Measurements from ENCODE around the gene RPL12.

Gene RPL12

DNA sequence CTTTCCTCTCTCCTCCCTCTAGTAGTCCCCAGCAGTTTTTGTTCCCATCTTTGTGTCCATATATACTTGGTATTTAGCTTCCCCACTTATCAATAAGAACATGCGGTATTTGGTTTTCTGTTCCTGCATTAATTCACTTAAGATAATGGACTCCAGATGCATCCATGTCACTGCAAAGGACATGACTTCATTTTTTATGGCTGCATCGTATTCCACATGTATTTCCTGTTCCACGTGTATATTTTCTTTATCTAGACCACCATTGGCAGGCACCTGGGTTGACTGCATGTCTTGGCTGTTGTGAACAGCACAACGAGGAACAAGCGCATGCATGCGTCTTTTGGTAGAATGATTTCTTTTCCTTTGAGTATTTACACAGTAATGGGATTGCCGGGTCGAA lies 20.8 kb downstream of the RPL12 start:
- H3K4me3 Mint-ChIP-seq, result no peak overlapping the region

DNA sequence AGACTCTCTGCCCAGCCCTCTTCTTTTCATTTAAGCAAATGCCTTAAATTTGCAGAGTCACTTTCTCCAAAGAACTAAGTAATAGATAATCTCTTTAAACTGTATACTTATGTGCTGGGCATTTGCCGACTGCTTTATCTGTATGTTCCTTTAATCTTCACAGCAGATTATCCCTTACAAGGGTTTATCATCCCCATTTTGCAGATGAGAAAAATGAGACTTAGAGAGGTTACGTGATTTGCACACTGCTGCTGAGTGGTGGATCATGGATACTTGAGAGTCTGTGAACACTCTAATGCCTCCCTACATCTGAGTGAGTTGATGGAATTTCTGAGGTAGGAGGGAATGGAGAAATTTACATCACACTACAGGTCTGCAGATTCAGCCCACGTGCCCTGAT lies 22.9 kb downstream of the RPL12 start:
- Mint-ChIP-seq H3K4me1 (ENCODE audit: low read depth) (peaks cover 66% of the 10 kb centered on the region), H3K36me3 (ENCODE audit: low read depth) (peaks cover 64% of the 10 kb centered on the region), H3K27ac (peak overlapping the region; percentile 69), H3K4me3 (peak overlapping the region; percentile 47), H3K27me3 (no peaks in the 10 kb centered on the region), H3K9me3 (no peaks in the 10 kb centered on the region)

More for the DNA sequence above, 20.8 kb downstream of the RPL12 start:
- peak overlapping the region; percentile 52 for H3K27ac Mint-ChIP-seq
- H3K36me3 Mint-ChIP-seq (ENCODE audit: low read depth), result peaks cover 78% of the 10 kb centered on the region
- no peaks in the 10 kb centered on the region for H3K9me3 Mint-ChIP-seq
- no peaks in the 10 kb centered on the region for H3K27me3 Mint-ChIP-seq
- H3K4me1 Mint-ChIP-seq (ENCODE audit: low read depth), result peaks cover 53% of the 10 kb centered on the region

DNA sequence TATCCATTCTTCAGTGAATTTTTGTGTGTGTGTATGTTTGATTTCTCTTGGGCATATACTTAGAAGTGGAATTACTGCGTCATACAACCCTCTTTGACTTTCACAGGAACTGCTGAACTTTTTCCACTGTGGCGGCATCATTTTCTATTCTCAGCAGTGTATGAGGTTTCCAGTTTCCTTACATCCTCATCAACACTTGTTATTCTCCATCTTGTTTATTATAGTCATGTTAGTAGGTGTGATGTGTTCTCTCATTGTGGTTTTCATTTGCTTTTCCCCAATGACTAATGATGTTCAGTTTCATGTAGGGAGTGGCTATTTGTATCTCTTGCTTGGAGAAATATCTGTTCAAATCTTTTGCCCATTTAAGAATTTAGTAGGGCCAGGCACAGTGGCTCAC lies 24.4 kb downstream of the RPL12 start:
- H3K4me1 Mint-ChIP-seq (ENCODE audit: low read depth), result peaks cover 80% of the 10 kb centered on the region
- H3K36me3 Mint-ChIP-seq (ENCODE audit: low read depth), result peaks cover 54% of the 10 kb centered on the region
- H3K4me3 Mint-ChIP-seq, result peak overlapping the region; percentile 97
- H3K27ac Mint-ChIP-seq, result peak overlapping the region; percentile 99
- no peaks in the 10 kb centered on the region for H3K27me3 Mint-ChIP-seq
- H3K9me3 Mint-ChIP-seq, result no peaks in the 10 kb centered on the region

DNA sequence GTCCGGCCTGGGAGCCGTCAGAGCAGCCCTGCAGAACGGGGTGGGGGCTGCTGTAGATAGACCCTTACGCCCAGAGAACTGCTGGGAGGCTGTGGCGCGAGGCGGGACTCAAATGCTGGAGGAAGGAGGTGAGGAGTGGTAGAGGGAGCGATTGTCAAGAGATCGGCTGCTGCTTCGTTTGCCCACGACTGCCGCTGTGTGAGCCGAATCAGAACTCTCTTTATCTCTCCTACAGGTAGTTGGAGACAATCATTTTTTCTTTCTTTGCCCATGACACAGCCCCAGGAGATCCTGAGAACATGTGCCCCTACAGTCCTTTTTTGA lies 26.6 kb downstream of the RPL12 start:
- H3K36me3 Mint-ChIP-seq (ENCODE audit: low read depth), result peaks cover 37% of the 10 kb centered on the region
- H3K4me1 Mint-ChIP-seq (ENCODE audit: low read depth), result peaks cover 66% of the 10 kb centered on the region
- H3K4me3 Mint-ChIP-seq, result peak overlapping the region; percentile 97
- H3K27ac Mint-ChIP-seq, result peak overlapping the region; percentile 99
- no peaks in the 10 kb centered on the region for H3K27me3 Mint-ChIP-seq
- no peaks in the 10 kb centered on the region for H3K9me3 Mint-ChIP-seq

DNA sequence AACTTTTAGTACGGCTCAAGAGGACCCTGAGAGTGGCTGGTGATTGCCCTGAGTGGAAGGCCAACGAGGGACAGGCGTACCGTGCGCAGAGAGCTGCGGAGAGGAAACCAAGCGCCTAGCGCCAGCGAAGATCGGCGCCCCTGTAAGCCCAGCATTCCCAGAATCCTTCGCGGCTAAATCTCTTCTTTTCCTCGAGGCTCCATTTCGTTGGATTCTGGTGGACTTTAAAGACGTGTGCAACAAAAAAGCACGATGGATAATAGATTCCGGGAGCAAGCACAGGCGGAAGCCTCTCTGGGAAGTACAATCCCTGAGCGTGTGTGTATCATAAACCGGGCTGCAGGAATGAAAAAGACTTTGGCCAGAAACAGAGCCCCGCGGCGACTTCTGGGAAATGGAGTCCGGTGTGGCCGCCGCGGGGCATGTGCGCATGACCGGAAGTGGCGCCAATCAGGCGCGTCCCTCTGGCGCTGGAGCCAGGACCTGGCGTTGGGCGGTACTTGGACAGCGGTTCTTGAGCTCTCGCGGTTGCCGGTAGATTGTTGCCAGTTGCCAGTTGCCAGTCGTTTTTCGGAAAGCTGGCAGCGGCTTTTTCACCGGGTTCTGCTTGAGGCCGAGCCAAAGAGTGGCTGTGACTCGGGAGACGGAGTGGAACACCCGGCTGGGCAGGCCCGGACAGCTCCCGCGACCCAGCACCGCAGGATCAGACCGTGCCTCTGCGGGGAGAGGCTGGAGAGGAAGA lies 27.1 kb downstream of the RPL12 start, which contains the start of gene ZNF79:
TSS of gene ZNF79 (plus strand) at position 449 of the 742 bp plus-strand sequence. CDS start 406 bp downstream, outside the sequence.
- no peaks in the 10 kb centered on the region for H3K9me3 Mint-ChIP-seq
- H3K4me1 Mint-ChIP-seq (ENCODE audit: low read depth), result peaks cover 63% of the 10 kb centered on the region
- H3K27me3 Mint-ChIP-seq, result no peaks in the 10 kb centered on the region
- peak within 1 kb of the TSS; percentile 99 for H3K27ac Mint-ChIP-seq
- peak within 1 kb of the TSS; percentile 97 for H3K4me3 Mint-ChIP-seq
- peaks cover 36% of the 10 kb centered on the region for H3K36me3 Mint-ChIP-seq (ENCODE audit: low read depth)

DNA sequence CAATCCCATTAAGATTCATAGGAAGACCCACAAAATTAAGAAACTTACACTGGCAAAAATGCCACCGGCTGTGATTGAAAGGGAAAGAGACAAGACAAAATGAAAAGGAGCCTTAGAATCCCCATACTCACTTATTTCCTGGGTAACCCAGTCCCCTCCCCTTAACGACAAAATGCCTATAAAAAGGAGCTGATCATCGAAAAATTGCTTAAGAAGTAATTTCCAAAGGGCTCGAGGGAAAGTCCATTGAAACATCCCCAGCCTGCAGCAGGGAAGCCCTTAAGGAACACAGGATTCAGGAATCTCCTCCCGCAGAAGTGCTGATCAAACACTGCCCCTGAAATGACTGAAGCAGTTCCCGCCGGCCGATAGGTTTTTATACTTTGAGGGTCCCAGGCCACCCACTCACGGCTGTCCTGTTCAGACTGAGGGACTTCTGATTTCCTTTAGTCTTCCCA lies 27.7 kb downstream of the RPL12 start:
- Mint-ChIP-seq H3K4me1 (ENCODE audit: low read depth) (peaks cover 57% of the 10 kb centered on the region), H3K27me3 (no peaks in the 10 kb centered on the region), H3K4me3 (peak overlapping the region; percentile 97), H3K9me3 (no peaks in the 10 kb centered on the region), H3K36me3 (ENCODE audit: low read depth) (peaks cover 30% of the 10 kb centered on the region), H3K27ac (peak overlapping the region; percentile 99)

DNA sequence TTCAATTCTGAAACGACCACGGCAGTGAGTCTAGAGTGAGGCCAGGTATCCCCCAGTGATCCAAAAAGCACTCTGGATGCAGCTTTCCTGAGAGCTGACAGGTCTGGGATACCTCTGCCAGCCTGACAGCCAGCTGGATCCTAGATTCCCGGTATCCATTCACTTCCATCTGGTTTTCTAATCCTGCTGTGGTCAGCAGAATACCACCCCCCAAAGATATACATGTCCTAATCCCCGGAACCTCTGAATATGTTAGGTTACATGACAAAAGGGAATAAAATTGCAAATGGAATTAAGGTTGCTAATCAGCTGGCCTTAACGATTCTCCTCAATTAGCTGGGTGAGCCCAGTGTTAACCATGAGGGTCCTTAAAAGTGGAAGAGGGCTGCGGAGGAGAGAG lies 28.4 kb downstream of the RPL12 start:
- Mint-ChIP-seq H3K27ac (peak overlapping the region; percentile 99), H3K36me3 (ENCODE audit: low read depth) (peaks cover 23% of the 10 kb centered on the region), H3K4me3 (peak overlapping the region; percentile 97), H3K27me3 (no peaks in the 10 kb centered on the region), H3K4me1 (ENCODE audit: low read depth) (peaks cover 50% of the 10 kb centered on the region), H3K9me3 (no peaks in the 10 kb centered on the region)

DNA sequence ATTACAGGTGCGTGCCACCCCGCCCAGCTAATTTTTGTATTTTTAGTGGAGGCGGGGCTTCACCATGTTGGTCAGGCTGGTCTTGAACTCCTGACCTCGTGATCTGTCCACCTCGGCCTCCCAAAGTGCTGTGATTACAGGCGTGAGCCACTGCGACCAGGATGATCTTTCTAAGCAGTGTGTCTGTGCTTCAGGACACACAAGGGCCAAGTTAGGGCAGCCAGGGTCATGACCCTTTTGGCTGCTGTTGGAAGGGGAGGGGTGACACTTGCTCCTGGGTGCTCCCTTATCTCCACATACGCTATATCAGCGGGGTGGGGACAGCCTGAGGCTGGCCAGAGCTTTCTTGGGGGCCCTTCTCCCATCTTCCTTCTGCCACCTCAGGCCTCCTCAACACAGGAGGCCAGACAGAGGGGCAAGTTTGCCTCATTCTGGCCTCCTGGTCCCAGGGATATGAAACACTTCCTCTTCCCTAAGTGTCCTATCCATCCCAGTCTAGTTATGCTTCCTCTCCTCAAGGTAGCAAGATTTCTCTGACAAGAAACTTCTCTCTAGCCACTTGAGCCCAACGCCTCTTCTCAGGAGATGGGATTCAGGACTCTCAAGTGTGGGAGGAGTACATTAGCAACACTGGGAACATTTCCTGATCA lies 28.9 kb downstream of the RPL12 start:
- peaks cover 20% of the 10 kb centered on the region for H3K36me3 Mint-ChIP-seq (ENCODE audit: low read depth)
- H3K4me1 Mint-ChIP-seq (ENCODE audit: low read depth), result peaks cover 45% of the 10 kb centered on the region
- H3K27ac Mint-ChIP-seq, result no peak overlapping the region
- H3K4me3 Mint-ChIP-seq, result peak overlapping the region; percentile 97
- no peaks in the 10 kb centered on the region for H3K27me3 Mint-ChIP-seq
- H3K9me3 Mint-ChIP-seq, result no peaks in the 10 kb centered on the region

DNA sequence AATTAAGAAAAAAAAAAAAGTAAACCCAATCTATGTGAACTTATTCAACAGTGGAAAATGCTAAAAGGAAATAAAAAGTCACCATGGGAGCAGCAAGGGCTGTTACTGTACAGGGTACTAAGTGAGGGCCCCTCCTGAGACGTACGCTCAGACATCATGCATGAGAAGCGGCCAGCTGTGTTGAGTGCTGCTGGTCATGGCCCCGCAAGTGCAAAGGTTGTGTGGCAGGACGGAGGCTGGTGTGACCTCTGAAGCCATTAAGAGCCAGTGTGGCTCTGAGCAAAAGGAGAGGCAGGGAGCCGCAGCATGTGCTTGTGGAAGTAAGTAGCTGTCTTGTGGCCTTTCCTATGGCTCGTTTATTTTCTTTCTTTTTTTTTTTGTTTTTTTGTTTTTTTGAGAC lies 30.1 kb downstream of the RPL12 start:
- H3K4me3 Mint-ChIP-seq, result no peak overlapping the region
- H3K36me3 Mint-ChIP-seq (ENCODE audit: low read depth), result peaks cover 13% of the 10 kb centered on the region
- peaks cover 34% of the 10 kb centered on the region for H3K4me1 Mint-ChIP-seq (ENCODE audit: low read depth)
- H3K9me3 Mint-ChIP-seq, result no peaks in the 10 kb centered on the region
- peaks cover 3% of the 10 kb centered on the region for H3K27me3 Mint-ChIP-seq
- no peak overlapping the region for H3K27ac Mint-ChIP-seq

DNA sequence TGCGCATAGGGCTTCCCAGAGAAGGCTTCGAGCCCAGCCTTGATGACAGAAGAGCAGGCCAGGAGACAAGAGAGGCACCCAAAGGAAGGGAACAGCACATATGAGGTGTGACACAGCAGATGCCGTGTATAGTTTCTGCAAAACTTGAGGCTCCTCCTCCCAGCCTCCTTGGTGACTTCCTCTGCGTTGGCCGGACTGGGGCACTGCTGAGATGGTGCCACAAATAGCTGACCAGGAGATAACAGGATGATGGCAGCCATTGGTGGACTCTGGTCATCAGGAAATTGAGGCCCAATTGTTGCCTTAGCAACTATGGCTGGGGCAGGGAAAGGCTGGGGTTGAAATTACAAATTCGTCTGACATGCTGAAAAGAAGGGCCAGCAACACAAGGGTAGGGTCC lies 31.9 kb downstream of the RPL12 start:
- Mint-ChIP-seq H3K9me3 (no peaks in the 10 kb centered on the region), H3K27ac (no peak overlapping the region), H3K36me3 (ENCODE audit: low read depth) (no peaks in the 10 kb centered on the region), H3K27me3 (peaks cover 17% of the 10 kb centered on the region), H3K4me1 (ENCODE audit: low read depth) (peaks cover 17% of the 10 kb centered on the region), H3K4me3 (no peak overlapping the region)

DNA sequence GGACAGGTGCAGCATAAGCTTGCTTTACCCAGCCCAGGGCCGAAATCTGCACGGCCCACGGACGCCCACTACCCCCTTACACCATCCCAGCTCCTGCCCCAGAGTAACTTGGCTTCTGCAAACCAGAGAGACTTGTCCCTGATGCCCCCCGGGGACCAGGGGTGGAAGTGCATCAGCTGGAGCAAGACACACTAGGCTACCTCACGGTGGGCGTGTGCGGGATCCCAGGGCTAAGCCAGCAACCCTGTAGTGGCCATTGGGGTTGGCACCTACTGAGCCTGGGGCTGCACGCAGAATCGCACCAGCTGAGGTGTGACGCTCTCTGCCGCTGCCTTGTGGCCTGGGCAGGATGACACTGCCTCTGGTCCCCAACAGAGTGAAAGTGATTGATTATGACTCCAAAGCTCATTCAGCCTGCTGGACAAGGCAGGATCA lies 33.2 kb downstream of the RPL12 start:
- H3K9me3 Mint-ChIP-seq, result no peaks in the 10 kb centered on the region
- H3K4me3 Mint-ChIP-seq, result no peak overlapping the region
- H3K4me1 Mint-ChIP-seq (ENCODE audit: low read depth), result peaks cover 11% of the 10 kb centered on the region
- H3K27ac Mint-ChIP-seq, result no peak overlapping the region
- peaks cover 26% of the 10 kb centered on the region for H3K27me3 Mint-ChIP-seq
- no peaks in the 10 kb centered on the region for H3K36me3 Mint-ChIP-seq (ENCODE audit: low read depth)

DNA sequence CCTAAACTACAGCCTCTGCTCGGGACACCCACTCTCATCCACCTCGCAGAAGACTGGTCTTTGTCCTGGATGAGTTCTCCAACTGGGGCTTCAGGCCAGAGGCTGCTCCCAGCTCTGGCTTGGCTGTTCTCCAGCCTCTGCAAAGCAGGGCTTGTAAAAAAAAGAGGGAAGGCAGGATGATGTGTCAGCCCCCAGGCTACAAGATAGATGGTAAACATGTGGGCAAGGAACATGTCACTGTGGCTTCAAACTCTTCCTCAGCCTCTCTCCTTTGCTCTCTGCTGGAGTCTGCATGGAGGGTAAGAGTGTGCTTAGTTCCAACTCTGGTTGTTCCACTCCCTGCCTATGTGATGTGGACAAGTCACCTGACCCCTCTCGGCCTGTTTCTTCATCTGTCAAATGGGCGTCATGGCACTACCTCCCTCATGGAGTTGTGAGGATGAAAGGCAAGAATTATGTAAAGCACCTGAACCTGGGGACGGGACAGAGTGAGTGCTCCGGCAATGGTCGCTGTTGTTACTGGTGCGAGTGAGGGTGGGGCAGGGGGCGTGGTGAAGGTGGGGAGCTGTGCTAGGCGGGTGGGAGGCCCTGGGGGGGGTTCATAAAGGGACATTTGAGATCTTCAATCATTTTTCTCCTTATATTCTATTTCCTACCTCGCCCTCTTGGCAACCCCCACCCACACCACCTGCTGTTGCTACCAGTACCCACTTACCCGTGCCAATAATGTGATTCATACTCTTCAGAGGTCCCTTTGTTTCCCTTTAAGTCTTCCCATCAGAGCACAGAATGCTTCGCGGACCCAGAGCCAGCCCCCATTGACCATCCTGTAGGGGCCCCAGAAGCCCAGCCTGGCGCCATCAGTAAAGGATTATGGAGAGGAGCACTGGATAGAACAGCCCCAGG lies 33.8 kb downstream of the RPL12 start:
- Mint-ChIP-seq H3K36me3 (ENCODE audit: low read depth) (no peaks in the 10 kb centered on the region), H3K27me3 (peaks cover 28% of the 10 kb centered on the region), H3K4me3 (no peak overlapping the region), H3K9me3 (no peaks in the 10 kb centered on the region), H3K4me1 (ENCODE audit: low read depth) (peaks cover 4% of the 10 kb centered on the region), H3K27ac (peak overlapping the region; percentile 49)

DNA sequence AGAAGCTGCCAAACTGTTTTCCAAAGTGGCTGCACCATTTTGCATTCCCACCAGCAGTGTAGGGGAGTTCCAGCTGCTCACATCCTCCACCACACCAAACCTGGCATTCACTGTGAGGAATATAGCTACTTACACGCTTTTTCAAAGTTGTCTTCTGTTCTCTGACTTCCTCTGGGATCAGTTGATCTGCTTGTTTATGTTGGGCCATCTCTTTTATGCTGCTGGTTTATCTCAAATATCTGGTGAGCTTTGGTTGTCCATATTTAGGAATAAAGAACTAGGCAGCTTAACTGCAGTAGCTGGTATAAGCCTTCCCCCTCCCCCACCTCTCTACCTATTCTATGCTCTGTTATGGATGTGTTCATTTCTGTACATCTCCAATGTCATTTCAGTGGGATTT lies 35.5 kb downstream of the RPL12 start:
- H3K27me3 Mint-ChIP-seq, result peaks cover 42% of the 10 kb centered on the region
- H3K4me1 Mint-ChIP-seq (ENCODE audit: low read depth), result no peaks in the 10 kb centered on the region
- no peak overlapping the region for H3K4me3 Mint-ChIP-seq
- no peak overlapping the region for H3K27ac Mint-ChIP-seq
- H3K9me3 Mint-ChIP-seq, result no peaks in the 10 kb centered on the region
- H3K36me3 Mint-ChIP-seq (ENCODE audit: low read depth), result no peaks in the 10 kb centered on the region

DNA sequence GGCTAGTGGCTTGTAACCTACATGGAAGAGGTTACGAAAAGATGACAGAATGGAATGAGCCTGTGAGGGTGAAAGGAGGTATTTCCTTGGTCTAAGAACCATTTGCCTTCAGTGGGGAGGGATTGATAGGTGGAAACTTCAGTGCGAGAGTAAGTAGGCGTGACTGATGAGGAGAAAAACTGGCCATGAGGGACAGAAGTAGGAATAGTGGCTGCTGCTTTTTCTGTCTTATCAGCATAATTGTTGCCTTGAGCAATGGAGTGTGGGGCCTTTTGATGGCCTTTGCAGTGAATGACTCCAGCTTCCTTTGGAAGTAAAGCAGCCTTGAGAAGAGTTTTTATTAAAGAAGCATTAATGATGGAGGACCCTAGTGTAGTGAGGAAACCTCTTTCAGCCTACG lies 36.1 kb downstream of the RPL12 start:
- Mint-ChIP-seq H3K4me1 (ENCODE audit: low read depth) (no peaks in the 10 kb centered on the region), H3K27ac (no peak overlapping the region), H3K4me3 (no peak overlapping the region), H3K27me3 (peaks cover 42% of the 10 kb centered on the region), H3K9me3 (no peaks in the 10 kb centered on the region), H3K36me3 (ENCODE audit: low read depth) (no peaks in the 10 kb centered on the region)

DNA sequence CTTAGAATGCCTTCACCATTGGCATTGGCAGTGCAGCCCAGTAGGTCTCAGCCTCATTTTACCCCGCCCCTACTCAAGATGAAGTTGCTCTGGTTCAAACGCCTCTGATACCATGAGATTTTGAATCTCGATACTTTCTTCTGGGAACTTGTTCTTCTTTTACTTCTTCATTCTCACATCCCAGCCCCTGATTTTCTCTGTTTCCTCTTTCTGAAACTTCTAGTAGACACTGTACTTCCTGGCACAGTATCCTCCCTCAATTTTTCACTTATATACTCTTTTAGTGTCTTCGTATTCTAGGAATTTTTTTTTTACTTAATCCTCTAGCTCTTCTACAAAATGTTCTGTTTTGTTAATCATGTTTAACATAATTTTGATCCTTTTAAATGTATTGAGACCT lies 40.1 kb downstream of the RPL12 start:
- H3K27ac Mint-ChIP-seq, result no peak overlapping the region
- H3K9me3 Mint-ChIP-seq, result no peaks in the 10 kb centered on the region
- H3K27me3 Mint-ChIP-seq, result peaks cover 49% of the 10 kb centered on the region
- H3K4me1 Mint-ChIP-seq (ENCODE audit: low read depth), result no peaks in the 10 kb centered on the region
- no peaks in the 10 kb centered on the region for H3K36me3 Mint-ChIP-seq (ENCODE audit: low read depth)
- H3K4me3 Mint-ChIP-seq, result no peak overlapping the region
